ENCODE data around the gene EXOC6.
"Not testable (repeated sequence)": the region's sequence is repeated elsewhere in the genome, so short reads cannot be mapped to it uniquely, and the experiment has no call there.

- TF ChIP-seq CTCF, POLR2A (IDR thresholded peaks at IDR 0.05): not testable (repeated sequence)
Observed at GRCh38 chr10:92912631-92913030, 64.3 kb downstream of the EXOC6 start.
